ENCODE results near the gene MON1B.
A peak's percentile ranks its signal among the peaks of the same experiment; 100 is the strongest.
"Not testable (repeated sequence)": the region's sequence is repeated elsewhere in the genome, so short reads cannot be mapped to it uniquely, and the experiment has no call there.

Gene MON1B

GRCh38 chr16:77199211-77199610 lies 8.2 kb downstream of the MON1B start, which contains the start of gene SYCE1L:
SYCE1L (plus strand) TSS chr16:77199408; CDS start chr16:77199452, 44 bp downstream.
- DNase-seq = no peak

- no peak for DNase-seq
Observed at GRCh38 chr16:77206533-77206932, 15.5 kb downstream of the MON1B start.

GRCh38 chr16:77207030-77207429 lies 16.0 kb downstream of the MON1B start:
- no peak for DNase-seq

- no peak for DNase-seq
Observed at GRCh38 chr16:77208382-77208781, 17.4 kb downstream of the MON1B start.

GRCh38 chr16:77211880-77212740 lies 21.1 kb downstream of the MON1B start:
- peak; percentile 92 for DNase-seq

GRCh38 chr16:77212741-77213541 lies 22.0 kb downstream of the MON1B start:
- DNase-seq = peak; percentile 48

- DNase-seq = peak; percentile 20
Observed at GRCh38 chr16:77213542-77214106, 22.6 kb downstream of the MON1B start.

GRCh38 chr16:77214411-77215138 lies 23.6 kb downstream of the MON1B start:
- DNase-seq = no peak

- no peak for DNase-seq
Observed at GRCh38 chr16:77219437-77219836, 28.4 kb downstream of the MON1B start.

GRCh38 chr16:77220427-77220826 lies 29.4 kb downstream of the MON1B start:
- no peak for DNase-seq

- no peak for DNase-seq
Observed at GRCh38 chr16:77221482-77221881, 30.5 kb downstream of the MON1B start.

- no peak for DNase-seq
Observed at GRCh38 chr16:77223184-77223583, 32.2 kb downstream of the MON1B start.

GRCh38 chr16:77225182-77225581 lies 34.2 kb downstream of the MON1B start:
- no peak for DNase-seq

- DNase-seq = no peak
Observed at GRCh38 chr16:77227745-77228144, 36.8 kb downstream of the MON1B start.

- no peak for DNase-seq
Observed at GRCh38 chr16:77231047-77231446, 40.1 kb downstream of the MON1B start.

- no peak for DNase-seq
Observed at GRCh38 chr16:77233799-77234519, 43.0 kb downstream of the MON1B start.

- DNase-seq = no peak
Observed at GRCh38 chr16:77234611-77235010, 43.6 kb downstream of the MON1B start.

GRCh38 chr16:77236063-77236511 lies 45.1 kb downstream of the MON1B start:
- DNase-seq = peak; percentile 88

GRCh38 chr16:77238593-77238992 lies 47.6 kb downstream of the MON1B start:
- DNase-seq = peak; percentile 47

GRCh38 chr16:77242471-77242870 lies 51.5 kb downstream of the MON1B start:
- not testable (repeated sequence) for DNase-seq

GRCh38 chr16:77246150-77246549 lies 55.2 kb downstream of the MON1B start:
- DNase-seq = no peak

- DNase-seq = no peak
Observed at GRCh38 chr16:77250400-77250799, 59.4 kb downstream of the MON1B start.
